Measurements from ENCODE around the gene ATP9B. TPM values are rescaled to one million over a fixed set of nuclear protein-coding genes. Genes with fewer than 3 reads are reported as not detected.
"Not testable (repeated sequence)": the region's sequence is repeated elsewhere in the genome, so short reads cannot be mapped to it uniquely, and the experiment has no call there.

ATP9B gene
- total RNA-seq, 2 donors from 2014 or later: 27.4 to 29.2 TPM

- ATAC-seq (no peak), DNase-seq (no peak)
- intact Hi-C loops (cut with DNase I, micrococcal nuclease): no loop called here
These were observed 181.8 kb downstream of the ATP9B start for GRCh38 chr18:79251021-79251420.

GRCh38 chr18:79252904-79253633 is 183.9 kb downstream of the ATP9B start:
- ATAC-seq (no peak), DNase-seq (no peak)
- intact Hi-C loops (cut with DNase I, micrococcal nuclease): no loop called here

- DNase-seq (no peak), ATAC-seq (no peak)
- intact Hi-C loops (cut with DNase I, micrococcal nuclease): no loop called here
These were observed 188.3 kb downstream of the ATP9B start for GRCh38 chr18:79257480-79257879.

- ATAC-seq: no peak
- DNase-seq: no peak
- intact Hi-C loops (cut with DNase I, micrococcal nuclease): no loop called here
These were observed 189.3 kb downstream of the ATP9B start for GRCh38 chr18:79258447-79258846.

- no peak for ATAC-seq
- DNase-seq: no peak
- intact Hi-C loops (cut with DNase I, micrococcal nuclease): no loop called here
These were observed 190.0 kb downstream of the ATP9B start for GRCh38 chr18:79259218-79259617.

- intact Hi-C loops (cut with DNase I, micrococcal nuclease): no loop called here
- DNase-seq: no peak
- ATAC-seq: no peak
These were observed 190.8 kb downstream of the ATP9B start for GRCh38 chr18:79260023-79260422.

- DNase-seq (no peak), ATAC-seq (no peak)
- intact Hi-C loops (cut with DNase I, micrococcal nuclease): no loop called here
These were observed 191.3 kb downstream of the ATP9B start for GRCh38 chr18:79260510-79260909.

GRCh38 chr18:79265068-79265467 is 195.9 kb downstream of the ATP9B start:
- intact Hi-C loops (cut with DNase I, micrococcal nuclease); ATAC-seq; DNase-seq: not testable (repeated sequence)

GRCh38 chr18:79271812-79272211 is 202.6 kb downstream of the ATP9B start:
- intact Hi-C loops (cut with DNase I, micrococcal nuclease); DNase-seq; ATAC-seq: not testable (repeated sequence)

- no peak for ATAC-seq
- DNase-seq: no peak
- intact Hi-C loops (cut with DNase I, micrococcal nuclease): no loop called here
These were observed 203.7 kb downstream of the ATP9B start for GRCh38 chr18:79272916-79273315.

GRCh38 chr18:79274823-79275222 is 205.6 kb downstream of the ATP9B start:
- DNase-seq: no peak
- intact Hi-C loops (cut with DNase I, micrococcal nuclease): no loop called here
- no peak for ATAC-seq

- no peak for DNase-seq
- no peak for ATAC-seq
- intact Hi-C loops (cut with DNase I, micrococcal nuclease): no loop called here
These were observed 206.3 kb downstream of the ATP9B start for GRCh38 chr18:79275461-79275860.

- ATAC-seq: no peak
- intact Hi-C loops (cut with DNase I, micrococcal nuclease): no loop called here
These were observed 206.8 kb downstream of the ATP9B start for GRCh38 chr18:79275992-79276391.

GRCh38 chr18:79278896-79279295 is 209.7 kb downstream of the ATP9B start:
- intact Hi-C loops (cut with DNase I, micrococcal nuclease): no loop called here

More at GRCh38 chr18:79275992-79276391, 206.8 kb downstream of the ATP9B start:
- no peak for DNase-seq

GRCh38 chr18:79283131-79283810 is 214.1 kb downstream of the ATP9B start:
- DNase-seq (no peak), ATAC-seq (no peak)
- intact Hi-C loops (cut with DNase I, micrococcal nuclease): no loop called here

More at GRCh38 chr18:79278896-79279295, 209.7 kb downstream of the ATP9B start:
- DNase-seq: no peak
- ATAC-seq: no peak

GRCh38 chr18:79283929-79284328 is 214.7 kb downstream of the ATP9B start:
- intact Hi-C loops (cut with DNase I, micrococcal nuclease): no loop called here
- DNase-seq (no peak), ATAC-seq (no peak)

- DNase-seq; intact Hi-C loops (cut with DNase I, micrococcal nuclease); ATAC-seq: not testable (repeated sequence)
These were observed 216.0 kb downstream of the ATP9B start for GRCh38 chr18:79285191-79285590.

- DNase-seq; ATAC-seq; intact Hi-C loops (cut with DNase I, micrococcal nuclease): not testable (repeated sequence)
These were observed 221.2 kb downstream of the ATP9B start for GRCh38 chr18:79290409-79290808.

- DNase-seq (no peak), ATAC-seq (no peak)
- intact Hi-C loops (cut with DNase I, micrococcal nuclease): no loop called here
These were observed 221.7 kb downstream of the ATP9B start for GRCh38 chr18:79290876-79291275.

GRCh38 chr18:79294235-79294634 is 225.0 kb downstream of the ATP9B start:
- no peak for DNase-seq
- intact Hi-C loops (cut with DNase I, micrococcal nuclease): no loop called here
- ATAC-seq: no peak
